K562 treated with DMSO at 1 percent for 24 hours (cell line): ENCODE data around the gene FAM83B. TPM values are rescaled to one million over a fixed set of nuclear protein-coding genes. Genes with fewer than 3 reads are reported as not detected.

Experiments used
- total RNA-seq: library from RNA; unstranded; fragments of 300-600 nt; gene quantifications from 2 replicates; pipeline ENCODE4 v1.2.3, GENCODE V29; 2022; ENCODE audit warnings: low read depth; ENCODE audit not compliant: insufficient read depth

The FAM83B gene, protein sequence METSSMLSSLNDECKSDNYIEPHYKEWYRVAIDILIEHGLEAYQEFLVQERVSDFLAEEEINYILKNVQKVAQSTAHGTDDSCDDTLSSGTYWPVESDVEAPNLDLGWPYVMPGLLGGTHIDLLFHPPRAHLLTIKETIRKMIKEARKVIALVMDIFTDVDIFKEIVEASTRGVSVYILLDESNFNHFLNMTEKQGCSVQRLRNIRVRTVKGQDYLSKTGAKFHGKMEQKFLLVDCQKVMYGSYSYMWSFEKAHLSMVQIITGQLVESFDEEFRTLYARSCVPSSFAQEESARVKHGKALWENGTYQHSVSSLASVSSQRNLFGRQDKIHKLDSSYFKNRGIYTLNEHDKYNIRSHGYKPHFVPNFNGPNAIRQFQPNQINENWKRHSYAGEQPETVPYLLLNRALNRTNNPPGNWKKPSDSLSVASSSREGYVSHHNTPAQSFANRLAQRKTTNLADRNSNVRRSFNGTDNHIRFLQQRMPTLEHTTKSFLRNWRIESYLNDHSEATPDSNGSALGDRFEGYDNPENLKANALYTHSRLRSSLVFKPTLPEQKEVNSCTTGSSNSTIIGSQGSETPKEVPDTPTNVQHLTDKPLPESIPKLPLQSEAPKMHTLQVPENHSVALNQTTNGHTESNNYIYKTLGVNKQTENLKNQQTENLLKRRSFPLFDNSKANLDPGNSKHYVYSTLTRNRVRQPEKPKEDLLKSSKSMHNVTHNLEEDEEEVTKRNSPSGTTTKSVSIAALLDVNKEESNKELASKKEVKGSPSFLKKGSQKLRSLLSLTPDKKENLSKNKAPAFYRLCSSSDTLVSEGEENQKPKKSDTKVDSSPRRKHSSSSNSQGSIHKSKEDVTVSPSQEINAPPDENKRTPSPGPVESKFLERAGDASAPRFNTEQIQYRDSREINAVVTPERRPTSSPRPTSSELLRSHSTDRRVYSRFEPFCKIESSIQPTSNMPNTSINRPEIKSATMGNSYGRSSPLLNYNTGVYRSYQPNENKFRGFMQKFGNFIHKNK
- not detected in 2 replicates for total RNA-seq

DNA sequence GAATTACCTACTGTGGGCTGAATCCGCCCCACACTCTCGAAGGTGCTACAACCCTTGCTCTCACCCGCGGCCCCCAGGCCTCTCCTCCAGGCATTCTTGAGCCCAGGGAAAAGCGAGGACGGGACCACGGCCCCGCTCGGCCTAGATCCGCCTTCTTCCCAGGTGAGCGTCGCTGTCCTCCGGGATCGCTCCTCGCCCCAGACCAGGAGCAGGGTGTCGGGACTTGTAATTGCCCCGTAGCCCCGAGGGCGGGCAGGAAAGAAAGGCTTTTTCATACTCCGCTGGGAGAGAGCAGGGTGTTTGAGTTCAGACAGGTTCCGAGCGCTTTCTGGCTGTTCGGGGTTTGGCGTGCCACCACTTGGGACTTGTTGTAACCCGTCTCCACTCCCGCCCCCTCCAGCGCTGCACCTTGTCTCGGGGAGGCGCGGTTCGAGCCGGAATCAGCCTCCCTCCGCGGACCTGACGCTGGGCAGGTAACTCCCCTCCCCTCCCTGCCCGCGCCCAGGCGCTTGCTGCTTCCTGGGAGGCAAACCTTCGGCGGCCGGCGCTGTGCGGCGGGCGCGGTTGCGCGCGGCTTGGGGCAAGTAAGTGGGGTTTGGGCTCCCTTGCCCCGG lies at the start of gene FAM83B:
FAM83B (plus strand) TSS at position 529 of the 614 bp plus-strand sequence. CDS start 23,476 bp downstream, outside the sequence.

